HUES6 (cell line): ENCODE measurements around the gene TFG.
"Not testable (repeated sequence)": the region's sequence is repeated elsewhere in the genome, so short reads cannot be mapped to it uniquely, and the experiment has no call there.

Experiments used
- H3K27ac ChIP-seq: 2 replicates; pipeline ENCODE4 v1.7.0; 2013; ENCODE audit warnings: low read depth, mild to moderate bottlenecking, low read length, inconsistent platforms
- H3K27me3 ChIP-seq: 2 replicates; pipeline ENCODE4 v1.6.1; 2013; ENCODE audit warnings: low read length; ENCODE audit not compliant: control insufficient read depth, insufficient read depth
- H3K36me3 ChIP-seq: 2 replicates; pipeline ENCODE4 v1.6.1; 2013; ENCODE audit warnings: low read length; ENCODE audit not compliant: control insufficient read depth, insufficient read depth
- H3K4me1 ChIP-seq: 2 replicates; pipeline ENCODE4 v1.6.1; 2013; ENCODE audit warnings: low read length; ENCODE audit not compliant: control insufficient read depth, insufficient read depth
- H3K4me3 ChIP-seq: 2 replicates; pipeline ENCODE4 v1.5.1; 2013; ENCODE audit warnings: low read depth, low read length
- H3K9ac ChIP-seq: one replicate; pipeline ENCODE4 v1.6.1; 2013; ENCODE audit warnings: mild to moderate bottlenecking, low read length
- H3K9me3 ChIP-seq: 2 replicates; pipeline ENCODE4 v1.6.1; 2013; ENCODE audit warnings: low read depth, low read length; ENCODE audit not compliant: control insufficient read depth, insufficient read depth

TFG gene

DNA sequence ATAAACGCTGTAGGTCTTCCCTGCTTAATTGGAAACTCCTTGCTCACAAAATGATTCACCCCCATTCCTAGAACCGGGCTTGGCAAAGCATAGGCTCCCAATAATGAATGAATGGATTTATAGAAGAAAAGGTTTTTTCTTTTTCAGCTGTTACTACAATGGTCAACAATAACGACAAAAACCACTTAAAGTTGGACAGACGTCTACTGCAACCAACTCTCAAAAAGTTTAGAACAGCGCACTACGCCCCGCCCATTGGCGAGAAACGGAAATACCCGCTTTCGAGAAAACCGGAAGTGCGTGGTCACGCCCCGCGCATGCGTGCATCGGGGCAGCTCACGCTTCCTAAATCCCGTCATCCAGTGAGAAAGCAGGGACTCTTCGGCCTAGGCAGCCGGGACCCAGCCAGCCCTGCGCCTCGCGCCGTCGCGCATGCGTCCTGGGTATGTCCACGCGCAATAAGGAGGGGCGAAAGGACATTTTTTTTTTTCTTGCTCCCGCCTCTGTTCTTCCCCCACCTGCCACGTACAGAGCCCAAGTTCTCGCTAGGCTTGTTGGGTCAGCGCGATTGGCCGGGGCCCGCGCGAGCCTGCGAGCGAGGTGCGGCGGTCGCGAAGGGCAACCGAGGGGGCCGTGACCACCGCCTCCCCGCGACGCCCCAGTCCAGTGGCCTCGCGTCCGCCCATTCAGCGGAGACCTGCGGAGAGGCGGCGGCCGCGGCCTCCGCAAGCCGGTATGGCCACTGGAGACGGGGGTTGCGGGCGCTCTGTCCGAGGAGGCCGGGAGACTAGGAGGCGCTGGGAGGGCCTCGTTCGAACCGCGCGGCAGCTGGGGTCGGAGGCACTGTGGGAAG lies at the start of gene TFG:
Gene TFG, plus strand, starts transcription at position 506 of the 853 bp plus-strand sequence. CDS start 4,192 bp downstream, outside the sequence.
- Histone ChIP-seq H3K36me3 (peaks cover 13% of the 10 kb centered on the region), H3K9me3 (no peaks in the 10 kb centered on the region), H3K9ac (peak within 1 kb of the TSS; percentile 96), H3K4me3 (peak within 1 kb of the TSS; percentile 94), H3K27ac (peak within 1 kb of the TSS; percentile 96), H3K27me3 (peaks cover 31% of the 10 kb centered on the region), H3K4me1 (peaks cover 4% of the 10 kb centered on the region; the same call in 1 of the 2 replicates)

DNA sequence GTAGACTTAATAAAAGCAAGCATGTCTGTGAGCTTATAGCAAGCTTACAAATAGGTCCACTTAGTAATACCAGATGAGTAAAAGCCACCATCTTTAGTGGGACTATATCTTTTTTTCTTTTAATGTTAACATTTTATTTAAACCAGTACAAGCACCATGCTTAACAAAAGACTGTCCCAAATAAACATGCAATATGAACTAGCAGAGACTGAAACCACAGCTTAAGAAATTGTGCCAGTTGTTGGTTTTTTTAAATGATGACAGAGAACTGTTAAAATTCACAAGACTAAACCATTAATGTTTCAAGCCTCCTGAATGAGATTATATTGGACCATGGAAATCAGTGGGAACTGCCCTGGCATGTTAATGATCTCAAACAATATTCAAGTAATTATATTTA lies 48.0 kb upstream of the TFG start:
- H3K4me3 ChIP-seq, H3K27me3 ChIP-seq, H3K9me3 ChIP-seq, H3K4me1 ChIP-seq, H3K9ac ChIP-seq, H3K27ac ChIP-seq, H3K36me3 ChIP-seq: not testable (repeated sequence)

DNA sequence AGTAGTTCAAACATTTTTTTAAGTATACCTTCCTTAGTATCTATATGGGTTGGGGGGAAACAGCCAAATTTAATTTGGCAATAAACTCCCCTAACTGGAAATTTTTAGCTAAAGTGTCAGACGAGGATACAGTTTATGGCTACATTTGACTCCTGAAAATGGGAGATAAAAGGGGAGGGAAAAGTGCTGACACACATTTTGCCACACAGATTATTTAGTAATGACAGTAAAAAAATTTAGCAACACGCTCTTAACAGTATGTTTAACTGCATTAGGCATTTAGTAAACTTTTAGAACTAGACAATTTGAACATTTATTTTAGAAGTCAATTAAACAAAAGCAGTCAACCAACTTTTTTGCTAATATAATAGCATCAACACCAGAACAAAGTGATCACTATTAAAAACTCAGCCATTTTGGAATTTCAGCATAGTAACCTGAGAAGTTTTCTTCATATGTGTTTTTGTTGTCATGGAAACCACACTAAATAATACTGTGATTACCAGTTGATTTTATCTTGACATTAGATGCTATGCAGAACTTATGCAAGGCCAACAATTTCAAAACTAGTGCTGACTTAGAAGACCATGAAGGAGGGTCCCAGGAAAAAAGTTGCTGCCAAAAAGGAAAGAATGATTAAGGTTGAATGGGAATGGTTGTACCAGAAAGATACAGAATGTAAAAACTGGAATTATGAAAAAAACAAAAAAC lies 47.0 kb upstream of the TFG start:
- H3K9ac ChIP-seq: no peak overlapping the region
- no peak overlapping the region for H3K27ac ChIP-seq
- 0 out of 2 replicates have a peak, but pooled peaks cover 1% of the 10 kb centered on the region for H3K9me3 ChIP-seq
- H3K36me3 ChIP-seq: no peaks in the 10 kb centered on the region
- H3K4me1 ChIP-seq: peaks cover 5% of the 10 kb centered on the region; the same call in 1 of the 2 replicates
- H3K27me3 ChIP-seq: no peaks in the 10 kb centered on the region
- H3K4me3 ChIP-seq: no peak overlapping the region

DNA sequence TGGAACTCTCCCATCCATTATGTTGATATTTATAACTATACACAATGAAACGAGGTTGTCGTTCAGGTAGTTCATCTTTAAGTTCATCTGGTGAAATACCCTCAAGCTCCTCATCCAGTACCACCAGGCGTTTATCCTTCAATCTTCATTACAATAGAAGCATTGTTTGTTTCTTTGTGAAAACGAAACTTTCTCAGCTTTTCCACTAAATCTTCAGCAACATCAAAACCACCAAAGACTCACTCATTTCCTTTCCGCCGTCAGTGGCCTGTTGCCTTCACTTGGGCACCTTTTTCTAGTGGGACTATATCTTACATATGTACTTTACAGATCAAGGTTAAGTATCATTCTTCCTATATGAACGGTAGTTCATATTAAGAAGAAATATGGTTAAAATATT lies 44.1 kb upstream of the TFG start:
- Histone ChIP-seq H3K4me1 (peaks cover 5% of the 10 kb centered on the region; the same call in 1 of the 2 replicates), H3K27me3 (no peaks in the 10 kb centered on the region), H3K9me3 (0 out of 2 replicates have a peak, but pooled peaks cover 2% of the 10 kb centered on the region), H3K36me3 (no peaks in the 10 kb centered on the region), H3K27ac (no peak overlapping the region), H3K4me3 (no peak overlapping the region), H3K9ac (no peak overlapping the region)

DNA sequence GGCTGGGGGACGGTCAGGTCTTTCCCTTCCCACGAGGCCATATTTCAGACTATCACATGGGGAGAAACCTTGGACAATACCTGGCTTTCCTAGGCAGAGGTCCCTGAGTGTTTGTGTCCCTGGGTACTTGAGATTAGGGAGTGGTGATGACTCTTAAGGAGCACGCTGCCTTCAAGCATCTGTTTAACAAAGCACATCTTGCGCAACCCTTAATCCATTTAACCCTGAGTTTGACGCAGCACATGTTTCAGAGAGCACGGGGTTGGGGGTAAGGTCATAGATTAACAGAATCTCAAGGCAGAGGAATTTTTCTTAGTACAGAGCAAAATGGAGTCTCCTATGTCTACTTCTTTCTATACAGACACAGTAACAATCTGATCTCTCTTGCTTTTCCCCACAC lies 42.6 kb upstream of the TFG start:
- H3K27me3 ChIP-seq, H3K9me3 ChIP-seq, H3K27ac ChIP-seq, H3K4me1 ChIP-seq, H3K4me3 ChIP-seq, H3K9ac ChIP-seq, H3K36me3 ChIP-seq: not testable (repeated sequence)

DNA sequence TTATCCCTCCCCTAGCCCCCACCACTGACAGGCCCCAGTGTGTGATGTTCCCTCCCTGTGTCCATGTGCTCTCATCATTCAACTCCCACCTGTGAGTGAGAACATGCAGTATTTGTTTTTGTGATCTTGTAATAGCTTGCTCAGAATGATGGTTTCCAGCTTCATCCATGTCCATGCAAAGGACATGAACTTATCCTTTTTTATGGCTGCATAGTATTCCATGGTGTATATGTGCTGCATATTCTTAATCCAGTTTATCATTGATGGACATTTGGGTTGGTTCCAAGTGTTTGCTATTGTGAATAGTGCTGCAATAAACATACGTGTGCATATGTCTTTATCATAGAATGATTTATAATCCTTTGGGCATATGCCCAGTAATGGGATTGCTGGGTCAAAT lies 42.0 kb upstream of the TFG start:
- not testable (repeated sequence) for H3K9me3 ChIP-seq, H3K9ac ChIP-seq

DNA sequence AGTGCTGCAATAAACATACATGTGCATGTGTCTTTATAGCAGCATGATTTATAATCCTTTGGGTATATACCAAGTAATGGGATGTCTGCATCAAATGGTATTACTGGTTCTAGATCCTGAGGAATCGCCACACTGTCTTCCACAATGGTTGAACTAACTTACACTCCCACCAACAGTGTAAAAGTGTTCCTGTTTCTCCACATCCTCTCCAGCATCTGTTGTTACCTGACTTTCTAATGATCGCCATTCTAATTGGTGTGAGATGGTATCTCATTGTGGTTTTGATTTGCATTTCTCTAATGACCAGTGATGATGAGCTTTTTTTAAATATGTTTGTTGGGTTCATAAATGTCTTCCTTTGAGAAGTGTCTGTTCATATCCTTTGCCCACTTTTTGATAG lies 38.3 kb upstream of the TFG start:
- H3K27ac ChIP-seq, H3K36me3 ChIP-seq, H3K27me3 ChIP-seq, H3K9me3 ChIP-seq, H3K4me1 ChIP-seq, H3K4me3 ChIP-seq, H3K9ac ChIP-seq: not testable (repeated sequence)

More for the DNA sequence above, 42.0 kb upstream of the TFG start:
- H3K4me1 ChIP-seq, H3K27ac ChIP-seq, H3K27me3 ChIP-seq, H3K4me3 ChIP-seq, H3K36me3 ChIP-seq: not testable (repeated sequence)

DNA sequence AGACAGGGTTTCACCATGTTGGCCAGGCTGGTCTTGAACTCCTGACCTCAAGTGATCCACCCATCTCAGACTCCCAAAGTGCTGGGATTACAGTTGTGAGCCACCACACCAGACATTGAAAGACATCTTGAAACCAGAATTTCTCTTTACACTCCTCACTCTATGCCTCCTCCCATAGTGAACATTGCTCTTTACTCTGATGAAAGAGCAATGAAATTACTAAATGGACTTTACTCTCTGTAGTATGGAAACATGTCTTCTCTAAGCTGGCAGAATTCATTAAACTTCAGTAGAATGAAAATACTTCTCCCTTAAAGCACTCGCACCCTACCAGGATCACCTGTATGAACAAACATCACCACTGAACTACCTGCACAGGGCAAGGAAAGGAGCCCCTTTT lies 27.8 kb upstream of the TFG start:
- Histone ChIP-seq H3K27ac (no peak overlapping the region), H3K4me3 (no peak overlapping the region), H3K9me3 (no peaks in the 10 kb centered on the region), H3K4me1 (no peaks in the 10 kb centered on the region), H3K9ac (no peak overlapping the region), H3K36me3 (no peaks in the 10 kb centered on the region), H3K27me3 (no peaks in the 10 kb centered on the region)

DNA sequence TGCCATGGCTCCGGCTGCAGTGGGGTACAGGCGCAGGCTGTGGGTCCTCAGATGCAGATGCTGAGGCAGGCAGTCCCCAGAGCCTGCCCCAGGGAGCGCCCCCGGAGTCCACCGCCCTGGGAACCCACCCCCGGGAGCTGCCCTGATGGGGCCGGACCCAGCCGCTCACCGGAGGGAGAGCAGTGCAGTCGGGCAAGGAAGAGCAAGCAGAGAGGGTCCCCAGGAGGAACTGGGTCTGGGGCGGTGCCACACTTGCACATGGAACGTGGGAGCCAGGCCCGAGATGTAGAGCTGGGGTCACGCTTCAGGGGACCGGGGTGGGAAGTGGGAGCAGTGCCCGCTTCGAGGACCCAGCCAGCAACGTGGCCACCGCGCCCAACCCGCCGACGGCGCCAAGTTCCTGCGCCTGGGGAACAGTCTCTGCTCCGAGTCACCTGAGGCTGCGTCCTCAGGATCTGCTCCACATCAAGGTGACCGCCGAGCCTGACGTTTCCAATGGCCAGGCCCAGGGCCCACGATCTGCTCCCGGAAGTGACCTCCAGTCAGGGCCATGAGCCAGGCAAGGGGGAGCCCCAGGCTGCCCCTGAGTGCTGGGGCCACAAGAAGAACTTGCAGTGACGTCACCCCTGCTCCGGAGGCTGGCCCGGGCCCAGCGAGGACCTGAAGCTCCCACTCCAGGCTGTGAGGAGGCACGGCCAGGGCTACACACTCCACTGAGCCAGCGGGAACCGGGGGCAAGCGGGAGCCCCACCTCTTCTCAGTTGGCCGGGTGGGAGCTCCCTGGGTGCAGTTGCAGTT lies 27.0 kb upstream of the TFG start:
- Histone ChIP-seq H3K27ac (no peak overlapping the region), H3K27me3 (no peaks in the 10 kb centered on the region), H3K4me3 (no peak overlapping the region), H3K9ac (no peak overlapping the region), H3K4me1 (no peaks in the 10 kb centered on the region), H3K36me3 (no peaks in the 10 kb centered on the region), H3K9me3 (no peaks in the 10 kb centered on the region)

DNA sequence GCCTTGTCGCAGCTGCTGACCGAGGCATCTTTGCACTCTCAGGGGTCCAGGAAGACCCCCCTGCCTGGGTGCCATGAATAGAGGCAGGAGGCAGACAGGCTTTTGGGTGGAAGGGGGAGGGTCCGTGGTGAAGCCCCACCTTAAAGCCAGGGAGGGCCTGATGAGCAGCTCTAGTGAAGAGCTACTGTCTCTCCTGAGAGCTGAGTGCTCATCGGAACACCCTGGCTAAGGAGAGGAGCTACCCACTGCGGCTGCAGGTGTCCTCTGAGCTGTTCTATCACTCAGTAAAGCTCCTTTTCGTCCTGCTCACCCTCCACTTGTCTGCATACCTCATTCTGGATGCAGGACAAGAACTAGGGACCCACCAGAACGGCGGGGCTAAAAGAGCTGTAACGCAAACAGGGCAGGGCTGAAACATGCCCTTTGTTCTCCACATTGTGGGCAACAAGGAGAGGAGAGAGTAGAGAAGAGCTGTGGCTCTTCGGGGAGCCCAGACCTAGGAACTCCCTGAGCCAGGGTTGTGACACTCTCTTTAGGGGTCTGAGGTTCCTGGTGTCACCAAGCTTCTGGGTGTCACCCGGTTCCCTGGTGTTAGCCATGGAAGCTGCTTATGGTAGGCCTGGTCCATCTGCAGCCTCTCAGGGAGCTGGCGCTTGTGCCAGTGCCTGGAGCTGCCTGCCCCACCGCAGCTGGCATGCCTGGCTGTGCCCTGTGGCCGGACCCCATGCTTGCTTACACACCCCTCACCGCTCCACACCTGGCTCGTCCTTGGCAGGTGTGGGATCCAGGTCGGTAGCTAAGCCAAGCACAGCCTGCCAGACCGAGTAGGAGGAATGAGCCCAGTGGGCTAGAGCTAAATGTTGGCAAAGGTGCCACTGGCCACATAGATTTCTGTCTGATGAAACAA lies 26.2 kb upstream of the TFG start:
- no peak overlapping the region for H3K4me3 ChIP-seq
- H3K4me1 ChIP-seq: no peaks in the 10 kb centered on the region
- no peak overlapping the region for H3K9ac ChIP-seq
- H3K27ac ChIP-seq: no peak overlapping the region
- no peaks in the 10 kb centered on the region for H3K36me3 ChIP-seq
- no peaks in the 10 kb centered on the region for H3K27me3 ChIP-seq
- H3K9me3 ChIP-seq: no peaks in the 10 kb centered on the region
